ENCODE data around the gene MED22. TPM values are rescaled to one million over a fixed set of nuclear protein-coding genes. Genes with fewer than 3 reads are reported as not detected.

Gene MED22
- total RNA-seq, 1 experiment from 2014 or later, result 26.2 TPM

- intact Hi-C loops (cut with micrococcal nuclease; ENCODE audit: unreplicated experiment) (no loop called here), in situ Hi-C loops (cut with HindIII; ENCODE audit: low pct_unique_long_range_greater_than_20kb, low sequenced_read_pairs) (no loop called here)
- ATAC-seq, result no peak
- no TSS peak for BruUV-seq (replicated peaks)
- ChIA-PET POLR2A (interaction anchor here (0.6 kb wide), 1 partner anchor 91 kb away, joined by 5 read pairs; no protein-coding TSS in a partner anchor), CTCF (no interaction called here)
- no peak for DNase-seq (ENCODE audit: low read depth, low spot score)
- Histone ChIP-seq H3K27ac (ENCODE audit: low read length) (no peak overlapping the region), H3K27me3 (ENCODE audit: control insufficient read depth, insufficient read depth, low read length) (no peaks in the 10 kb centered on the region), H3K36me3 (ENCODE audit: control insufficient read depth, insufficient read depth, low read length) (peaks cover 8% of the 10 kb centered on the region), H3K4me1 (ENCODE audit: control insufficient read depth, insufficient read depth, low read length) (peaks cover 6% of the 10 kb centered on the region), H3K9me3 (ENCODE audit: control insufficient read depth, insufficient read depth, low read depth, low read length) (no peaks in the 10 kb centered on the region), H3K4me3 (ENCODE audit: low read depth in 2 of 2, low read length in 2 of 2) (no peak overlapping the region)
- TF ChIP-seq CTCF (IDR thresholded peaks at IDR 0.05), result no peak
- TF ChIP-seq POLR2AphosphoS5 (IDR thresholded peaks at IDR 0.05; ENCODE audit: low read depth, low read length), result no peak
- no peak for TF ChIP-seq TCF7L2 (IDR thresholded peaks at IDR 0.05; ENCODE audit: low read depth, low read length)
- no peak for TF ChIP-seq REST (IDR thresholded peaks at IDR 0.05; ENCODE audit: insufficient read depth in 1 of 2, low read depth in 2 of 2, low read length in 1 of 2)
- TF ChIP-seq SIN3A (IDR thresholded peaks at IDR 0.05; ENCODE audit: borderline replicate concordance, insufficient read depth, low read depth, low read length), result no peak
These were observed 14.4 kb downstream of the MED22 start for GRCh38 chr9:133333566-133333965.

- ATAC-seq (no peak), DNase-seq (ENCODE audit: low read depth, low spot score) (no peak)
- peaks cover 8% of the 10 kb centered on the region for H3K36me3 ChIP-seq (ENCODE audit: control insufficient read depth, insufficient read depth, low read length)
- H3K27me3 ChIP-seq (ENCODE audit: control insufficient read depth, insufficient read depth, low read length), result no peaks in the 10 kb centered on the region
- H3K4me1 ChIP-seq (ENCODE audit: control insufficient read depth, insufficient read depth, low read length), result peaks cover 6% of the 10 kb centered on the region
- intact Hi-C loops (cut with micrococcal nuclease; ENCODE audit: unreplicated experiment), result no loop called here
- TF ChIP-seq TCF7L2 (IDR thresholded peaks at IDR 0.05; ENCODE audit: low read depth, low read length), result no peak
- no peak for TF ChIP-seq CTCF (IDR thresholded peaks at IDR 0.05)
- no peak for TF ChIP-seq POLR2AphosphoS5 (IDR thresholded peaks at IDR 0.05; ENCODE audit: low read depth, low read length)
- TF ChIP-seq SIN3A (IDR thresholded peaks at IDR 0.05; ENCODE audit: borderline replicate concordance, insufficient read depth, low read depth, low read length), result no peak
- TF ChIP-seq REST (IDR thresholded peaks at IDR 0.05; ENCODE audit: insufficient read depth in 1 of 2, low read depth in 2 of 2, low read length in 1 of 2), result no peak
- ChIA-PET CTCF (no interaction called here), POLR2A (no interaction called here)
- no peaks in the 10 kb centered on the region for H3K9me3 ChIP-seq (ENCODE audit: control insufficient read depth, insufficient read depth, low read depth, low read length)
- in situ Hi-C loops (cut with HindIII; ENCODE audit: low pct_unique_long_range_greater_than_20kb, low sequenced_read_pairs), result no loop called here
- H3K4me3 ChIP-seq (ENCODE audit: low read depth in 2 of 2, low read length in 2 of 2), result no peak overlapping the region
- H3K27ac ChIP-seq (ENCODE audit: low read length), result no peak overlapping the region
- no TSS peak for BruUV-seq (replicated peaks)
These were observed 14.9 kb downstream of the MED22 start for GRCh38 chr9:133333011-133333410.
